Left cardiac atrium (tissue), 4 donors: ENCODE data around the gene NIPBL. TPM values are rescaled to one million over a fixed set of nuclear protein-coding genes. Genes with fewer than 3 reads are reported as not detected.
"Not testable (repeated sequence)": the region's sequence is repeated elsewhere in the genome, so short reads cannot be mapped to it uniquely, and the experiment has no call there.

ENCODE experiments used
- ATAC-seq, 2 donors: fragments of 200-7000 bp; cut with Tn5 transposase; one replicate each; pipeline ENCODE4 v1.9.1; 2020; ENCODE audit warnings: mild to moderate bottlenecking in 2 of 2, moderate library complexity in 2 of 2
- DNase-seq: peaks from one replicate; pipeline ENCODE4 v3.0.0-alpha.2; 2020
- intact Hi-C, 2 donors: fragments of 100-400 bp; cut with DNase I; formaldehyde crosslinking; loops; one replicate each; pipeline versions ENCODE4 v1.14.1 to v1.15.1; 2022 to 2023
- long read RNA-seq: library from polyadenylated mRNA; unstranded; transcript quantifications from one replicate; pipeline ENCODE4 v2.0.0, GENCODE V29; 2021
- total RNA-seq, 2 donors: library from RNA; stranded (reverse); fragmentation: NEBNext Ultra II Directional; extraction: Animal tissue kit (Norgen Biotek cat#: 25700); gene quantifications; one replicate each; pipeline ENCODE4 v1.2.1, GENCODE V29; 2021
- donor health status: DM: no; HTN: yes; CAD: no.
- donor health status: DM: no; HTN: yes; CAD: no; lungs with severe emphysema.
- donor health status: DM: yes; HTN: yes; CAD: no.
- donor health status: Dilated cardiomyopathy.

NIPBL gene
- 10 to 100 TPM; 40.2 to 46.6 TPM for total RNA-seq
- long read RNA-seq, partial matches to known transcripts = 19 of 21 reads
- long read RNA-seq, other reads (novel, unspliced or antisense) = 2 of 21 reads

- intact Hi-C loops = loop anchor here (5.0 to 10.0 kb wide), 2 partner anchors 66 to 68 kb away; no protein-coding TSS in a partner anchor
- peak; percentile 90 to 92 for ATAC-seq
- peak; percentile 92 for DNase-seq
These were observed at the start of gene NIPBL for GRCh38 chr5:36876299-36876964. NIPBL (plus strand) TSS chr5:36876769; CDS start chr5:36953697, 76,928 bp downstream.

GRCh38 chr5:36832274-36832673, 44.3 kb upstream of the NIPBL start:
- DNase-seq (no peak), ATAC-seq (no peak)
- intact Hi-C loops = no loop called here

- intact Hi-C loops = no loop called here
- ATAC-seq = peak in 1 of 2 donors; percentile 39
- DNase-seq = no peak
These were observed 39.7 kb upstream of the NIPBL start for GRCh38 chr5:36836831-36837230.

GRCh38 chr5:36839489-36840476, 36.8 kb upstream of the NIPBL start:
- ATAC-seq (peak in 1 of 2 donors; percentile 33), DNase-seq (no peak)
- intact Hi-C loops = no loop called here

- no peak for DNase-seq
- no peak for ATAC-seq
- intact Hi-C loops = no loop called here
These were observed 34.9 kb upstream of the NIPBL start for GRCh38 chr5:36841677-36842076.

GRCh38 chr5:36842087-36842486, 34.5 kb upstream of the NIPBL start:
- DNase-seq (no peak), ATAC-seq (no peak)
- intact Hi-C loops = no loop called here

GRCh38 chr5:36844305-36844704, 32.3 kb upstream of the NIPBL start:
- intact Hi-C loops = no loop called here
- DNase-seq = no peak
- ATAC-seq = no peak

- ATAC-seq, DNase-seq, intact Hi-C loops: not testable (repeated sequence)
These were observed 28.0 kb upstream of the NIPBL start for GRCh38 chr5:36848545-36848944.

GRCh38 chr5:36852903-36853302, 23.7 kb upstream of the NIPBL start:
- intact Hi-C loops, ATAC-seq, DNase-seq: not testable (repeated sequence)

GRCh38 chr5:36854402-36855140, 22.0 kb upstream of the NIPBL start:
- no peak for DNase-seq
- ATAC-seq = no peak
- intact Hi-C loops = no loop called here

GRCh38 chr5:36855141-36855495, 21.5 kb upstream of the NIPBL start:
- intact Hi-C loops = no loop called here
- no peak for DNase-seq
- ATAC-seq = no peak

- ATAC-seq = no peak
- DNase-seq = no peak
- intact Hi-C loops = loop anchor here in 1 of 2 donors (10.0 kb wide), 1 partner anchor 117 kb away; no protein-coding TSS in a partner anchor
These were observed 14.7 kb upstream of the NIPBL start for GRCh38 chr5:36861871-36862270.

GRCh38 chr5:36870399-36871040, 6.0 kb upstream of the NIPBL start:
- ATAC-seq = peak; percentile 65 to 67
- DNase-seq = no peak
- intact Hi-C loops = loop anchor here in 1 of 2 donors (10.0 kb wide), 1 partner anchor 74 kb away; no protein-coding TSS in a partner anchor

- ATAC-seq = no peak
- DNase-seq = no peak
- intact Hi-C loops = loop anchor here in 1 of 2 donors (10.0 kb wide), 1 partner anchor 70 kb away; no protein-coding TSS in a partner anchor
These were observed 2.1 kb upstream of the NIPBL start for GRCh38 chr5:36874465-36874864.

GRCh38 chr5:36875051-36875789, 1.3 kb upstream of the NIPBL start:
- ATAC-seq = peak; percentile 31 to 39
- DNase-seq = peak; percentile 51
- intact Hi-C loops = loop anchor here (5.0 to 10.0 kb wide), 2 partner anchors 67 to 70 kb away; no protein-coding TSS in a partner anchor

- DNase-seq (peak; percentile 86), ATAC-seq (peak; percentile 91)
- intact Hi-C loops = loop anchor here (5.0 to 10.0 kb wide), 2 partner anchors 66 to 69 kb away; no protein-coding TSS in a partner anchor
These were observed 725 bp upstream of the NIPBL start for GRCh38 chr5:36875790-36876298.

- ATAC-seq = peak; percentile 56 to 70
- peak; percentile 76 for DNase-seq
- intact Hi-C loops = loop anchor here (5.0 to 10.0 kb wide), 2 partner anchors 65 to 68 kb away; no protein-coding TSS in a partner anchor
These were observed 547 bp downstream of the NIPBL start for GRCh38 chr5:36876965-36877666.
